ENCODE results near the gene IFI27L1.

DNA sequence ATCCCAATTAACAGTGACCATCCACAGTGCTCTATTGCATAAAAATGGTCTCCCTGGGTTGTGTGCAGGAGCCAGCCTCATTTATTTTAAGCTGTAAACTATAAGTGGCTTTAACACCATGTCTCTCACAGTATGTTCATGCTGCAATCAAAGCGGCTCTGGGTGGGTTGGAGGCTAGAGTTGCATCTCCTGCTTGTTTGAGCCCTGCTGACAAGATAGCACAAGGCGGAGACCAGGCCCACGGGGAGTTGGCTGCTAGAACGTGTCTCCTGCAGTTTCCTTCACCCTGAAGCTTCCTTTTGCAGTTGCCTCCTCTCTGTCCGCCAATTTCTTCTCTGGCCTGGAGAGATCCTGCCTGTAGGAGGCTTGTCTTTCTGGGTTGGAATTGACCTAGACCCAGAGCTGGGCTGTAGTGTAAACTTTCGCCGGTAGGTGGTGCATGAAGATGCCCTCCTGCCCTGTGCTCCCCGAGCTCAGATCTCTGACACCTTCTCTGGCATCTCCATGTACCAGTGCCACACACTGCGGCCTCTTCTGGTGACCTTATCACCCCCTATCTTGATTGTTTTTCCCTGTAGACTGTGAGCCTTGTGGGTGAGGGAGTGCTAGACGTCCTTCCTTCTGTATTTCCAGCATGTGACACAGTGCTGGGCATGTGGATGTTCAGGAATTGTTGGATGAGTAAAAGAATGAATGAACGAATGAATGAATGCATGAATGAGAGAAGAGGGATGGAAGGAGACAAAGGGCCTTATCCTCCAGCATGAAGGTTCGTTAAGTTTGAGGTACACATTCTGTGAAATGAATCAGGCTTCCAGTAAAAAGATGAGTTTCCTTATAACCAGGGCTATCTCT is 44.6 kb upstream of the IFI27L1 start:
- TF ChIP-seq HOXD1 (CRISPR knock-in tag; IDR thresholded peaks at IDR 0.05) (no peak), CENPT (CRISPR knock-in tag; IDR thresholded peaks at IDR 0.05; ENCODE audit: low read depth) (no peak), ZNF30 (CRISPR knock-in tag; IDR thresholded peaks at IDR 0.05) (no peak), MYC (CRISPR knock-in tag; IDR thresholded peaks at IDR 0.05; ENCODE audit: borderline replicate concordance) (no peak), JUND (CRISPR knock-in tag; IDR thresholded peaks at IDR 0.05) (no peak)
- TF ChIP-seq, protein P1, sequence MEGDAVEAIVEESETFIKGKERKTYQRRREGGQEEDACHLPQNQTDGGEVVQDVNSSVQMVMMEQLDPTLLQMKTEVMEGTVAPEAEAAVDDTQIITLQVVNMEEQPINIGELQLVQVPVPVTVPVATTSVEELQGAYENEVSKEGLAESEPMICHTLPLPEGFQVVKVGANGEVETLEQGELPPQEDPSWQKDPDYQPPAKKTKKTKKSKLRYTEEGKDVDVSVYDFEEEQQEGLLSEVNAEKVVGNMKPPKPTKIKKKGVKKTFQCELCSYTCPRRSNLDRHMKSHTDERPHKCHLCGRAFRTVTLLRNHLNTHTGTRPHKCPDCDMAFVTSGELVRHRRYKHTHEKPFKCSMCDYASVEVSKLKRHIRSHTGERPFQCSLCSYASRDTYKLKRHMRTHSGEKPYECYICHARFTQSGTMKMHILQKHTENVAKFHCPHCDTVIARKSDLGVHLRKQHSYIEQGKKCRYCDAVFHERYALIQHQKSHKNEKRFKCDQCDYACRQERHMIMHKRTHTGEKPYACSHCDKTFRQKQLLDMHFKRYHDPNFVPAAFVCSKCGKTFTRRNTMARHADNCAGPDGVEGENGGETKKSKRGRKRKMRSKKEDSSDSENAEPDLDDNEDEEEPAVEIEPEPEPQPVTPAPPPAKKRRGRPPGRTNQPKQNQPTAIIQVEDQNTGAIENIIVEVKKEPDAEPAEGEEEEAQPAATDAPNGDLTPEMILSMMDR (CRISPR knock-in tag; IDR thresholded peaks at IDR 0.05), result peak; percentile 91
